GM23248 (cell line): ENCODE measurements around the gene FAM90A1. TPM values are rescaled to one million over a fixed set of nuclear protein-coding genes. Genes with fewer than 3 reads are reported as not detected.

Source experiments
- polyA plus RNA-seq: library from polyadenylated mRNA; unstranded; fragments of >200 nt; fragmentation: Nextera tagmentation; extraction: Ambion mirVana; gene quantifications from 2 replicates; pipeline ENCODE4 v1.2.1, GENCODE V29; 2016
- total RNA-seq: library from RNA; depleted of rRNA; stranded (reverse); fragments of >200 nt; shearing (Covaris generic); gene quantifications from 2 replicates; pipeline ENCODE4 v1.2.3, GENCODE V29; 2014; rRNA removed

The FAM90A1 gene
- total and polyA plus RNA-seq, 2 experiments from 2014 or later: 0.24 TPM; not detected in 1

Other genes starting within 250 kb of the FAM90A1 start
- 8.2 and 11.0 TPM in 2 replicates for gene FOXJ2, start 194.9 kb downstream of the FAM90A1 start, total RNA-seq
- gene FOXJ2, start 194.9 kb downstream of the FAM90A1 start, polyA plus RNA-seq: 10.5 and 11.6 TPM in 2 replicates
- gene C3AR1, start 161.3 kb downstream of the FAM90A1 start, total RNA-seq: not detected in 2 replicates
- 0.24 TPM in 1 of 2 replicates, not detected in the other for gene C3AR1, start 161.3 kb downstream of the FAM90A1 start, polyA plus RNA-seq
- gene NECAP1, start 145.3 kb downstream of the FAM90A1 start, total RNA-seq: 36.6 and 40.1 TPM in 2 replicates
- gene NECAP1, start 145.3 kb downstream of the FAM90A1 start, polyA plus RNA-seq: 28.0 and 30.2 TPM in 2 replicates
- gene CLEC4A, start 104.0 kb downstream of the FAM90A1 start, total RNA-seq: not detected in 2 replicates
- 0.62 and 1.0 TPM in 2 replicates for gene CLEC4A, start 104.0 kb downstream of the FAM90A1 start, polyA plus RNA-seq
- not detected in 2 replicates for gene ZNF705A, start 70.6 kb downstream of the FAM90A1 start, total RNA-seq
- gene ZNF705A, start 70.6 kb downstream of the FAM90A1 start, polyA plus RNA-seq: not detected in 2 replicates
- gene CLEC6A, start 228.3 kb upstream of the FAM90A1 start, total RNA-seq: not detected in 2 replicates
- not detected in 2 replicates for gene CLEC6A, start 228.3 kb upstream of the FAM90A1 start, polyA plus RNA-seq